Activated CD4-positive, CD25-positive, alpha-beta regulatory T cell treated with anti-CD3 and anti-CD28 coated beads, Interleukin-2, amount 50 U/mL, for 72 hours (primary cell): Measurements from ENCODE around the gene RPL41.
"Not testable (repeated sequence)": the region's sequence is repeated elsewhere in the genome, so short reads cannot be mapped to it uniquely, and the experiment has no call there.

ENCODE experiments used
- DNase-seq: peaks from one replicate; pipeline ENCODE4 v3.0.0; 2021

Gene RPL41

DNA sequence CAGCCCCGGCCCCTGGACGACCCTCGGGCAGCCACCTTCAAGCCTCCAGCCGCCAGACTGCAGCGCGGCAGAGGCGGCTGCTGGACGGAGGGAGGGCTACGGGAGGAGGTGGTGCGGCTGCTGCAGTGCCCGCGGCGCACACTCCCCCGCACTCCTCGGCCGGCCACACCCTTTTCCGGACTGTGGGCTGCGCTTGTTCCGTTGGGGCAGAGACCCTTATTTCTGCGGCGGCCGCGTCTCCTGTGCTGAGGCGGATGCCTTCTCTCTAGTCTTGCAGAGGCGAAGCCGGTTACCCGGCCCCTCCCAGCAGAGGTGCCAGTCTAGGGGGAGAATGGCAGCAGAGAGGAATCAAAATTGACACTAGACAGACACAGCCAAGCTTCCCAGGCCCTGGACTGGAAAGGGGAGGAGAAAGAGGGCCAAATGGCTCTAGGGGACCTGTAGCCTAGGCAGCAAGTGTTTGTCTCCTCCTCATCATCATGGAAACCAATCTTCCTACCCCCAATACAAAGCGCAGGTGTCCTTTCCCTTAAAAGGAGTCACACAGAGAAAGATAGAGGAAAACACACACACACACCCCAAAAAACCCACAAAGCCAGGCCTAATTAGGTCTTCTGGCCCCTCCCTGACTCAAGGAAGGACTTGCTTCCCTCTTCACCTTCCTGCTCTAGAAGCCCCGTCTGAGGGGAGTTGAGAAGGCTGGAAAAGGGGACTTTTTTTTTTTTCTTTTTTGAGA is 12.9 kb downstream of the RPL41 start:
- DNase-seq = peak; percentile 71

DNA sequence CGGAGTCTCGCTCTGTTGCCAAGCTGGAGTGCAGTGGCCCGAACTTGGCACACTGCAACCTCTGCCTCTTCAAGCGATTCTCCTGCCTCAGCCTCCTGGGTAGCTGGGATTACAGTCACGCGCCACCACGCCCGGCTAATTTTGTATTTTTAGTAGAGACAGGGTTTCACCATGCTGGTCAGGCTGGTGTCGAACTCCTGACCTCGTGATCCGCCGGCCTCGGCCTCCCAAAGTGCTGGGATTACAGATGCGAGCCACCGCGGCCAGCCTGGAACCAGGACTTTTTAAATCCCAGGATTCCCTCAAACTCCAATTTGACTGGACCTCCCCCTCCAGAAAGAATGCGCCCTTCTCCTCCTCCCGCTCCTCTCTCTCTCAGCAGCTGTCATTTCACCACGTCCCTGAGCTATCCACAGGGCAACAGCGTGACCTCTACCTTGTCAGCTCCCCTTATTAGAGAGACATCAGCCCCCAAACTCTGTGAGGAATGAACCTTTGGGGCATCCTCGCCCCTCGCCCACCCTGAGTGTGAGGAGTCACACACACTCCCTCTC is 13.6 kb downstream of the RPL41 start:
- no peak for DNase-seq

DNA sequence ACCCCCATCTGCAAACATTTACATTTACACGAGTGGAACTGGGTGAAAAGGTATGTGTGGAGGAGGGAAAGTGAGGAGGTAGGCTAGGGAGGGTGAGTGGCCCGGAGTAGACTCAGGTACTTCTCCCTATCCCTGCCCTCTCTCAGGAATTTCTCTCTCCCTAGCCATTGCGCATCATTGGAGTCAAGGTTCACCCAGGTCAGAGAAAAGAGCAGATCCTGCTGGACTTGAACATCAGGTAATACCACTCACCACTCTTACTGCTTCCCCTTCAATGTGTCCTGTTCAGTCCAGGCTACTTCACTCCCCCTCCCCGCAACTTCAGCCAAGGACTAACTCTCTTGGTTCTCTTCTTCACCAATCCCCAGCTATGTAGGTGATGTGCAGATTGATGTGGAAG is 14.4 kb downstream of the RPL41 start:
- DNase-seq = no peak

DNA sequence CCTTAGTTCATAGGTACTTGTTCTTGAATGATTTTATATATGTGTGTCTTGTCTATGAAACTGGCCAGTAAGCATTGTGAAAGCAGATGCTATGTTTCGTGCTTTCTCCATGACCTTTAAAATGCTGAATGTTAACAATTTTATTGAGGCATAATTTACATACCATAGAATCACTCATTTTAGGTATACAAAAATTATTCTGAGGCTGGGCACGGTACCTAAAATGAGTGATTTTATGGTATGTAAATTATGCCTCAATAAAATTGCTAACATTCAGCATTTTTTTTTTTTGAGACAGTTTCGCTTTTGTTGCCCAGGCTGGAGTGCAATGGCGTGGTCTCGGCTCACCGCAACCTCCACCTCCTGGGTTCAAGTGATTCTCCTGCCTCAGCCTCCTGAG is 18.5 kb downstream of the RPL41 start:
- DNase-seq = no peak

- no peak for DNase-seq
Measured at GRCh38 chr12:56137853-56138571, 21.6 kb downstream of the RPL41 start.

GRCh38 chr12:56141946-56142784 is 25.7 kb downstream of the RPL41 start:
- no peak for DNase-seq

DNA sequence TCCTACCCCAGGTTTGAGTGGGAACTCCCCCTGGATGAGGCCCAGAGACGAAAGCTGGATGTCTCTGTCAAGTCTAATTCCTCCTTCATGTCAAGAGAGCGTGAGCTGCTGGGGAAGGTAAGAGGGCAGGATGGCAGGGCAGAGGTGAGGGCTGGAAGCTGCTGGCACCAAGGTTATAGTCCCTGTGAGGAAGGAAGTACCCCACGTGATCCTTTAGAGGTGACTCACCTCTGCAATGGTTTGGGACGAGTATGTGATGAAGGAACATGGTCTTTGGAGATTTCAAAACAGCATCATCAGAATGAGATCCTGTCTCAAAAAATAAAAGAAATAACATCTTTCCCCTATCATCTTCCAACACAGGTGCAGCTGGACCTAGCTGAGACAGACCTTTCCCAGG is 26.8 kb downstream of the RPL41 start:
- no peak for DNase-seq

GRCh38 chr12:56143870-56144269 is 27.4 kb downstream of the RPL41 start:
- DNase-seq = no peak

- DNase-seq = no peak
Measured at GRCh38 chr12:56145217-56145616, 28.8 kb downstream of the RPL41 start.

DNA sequence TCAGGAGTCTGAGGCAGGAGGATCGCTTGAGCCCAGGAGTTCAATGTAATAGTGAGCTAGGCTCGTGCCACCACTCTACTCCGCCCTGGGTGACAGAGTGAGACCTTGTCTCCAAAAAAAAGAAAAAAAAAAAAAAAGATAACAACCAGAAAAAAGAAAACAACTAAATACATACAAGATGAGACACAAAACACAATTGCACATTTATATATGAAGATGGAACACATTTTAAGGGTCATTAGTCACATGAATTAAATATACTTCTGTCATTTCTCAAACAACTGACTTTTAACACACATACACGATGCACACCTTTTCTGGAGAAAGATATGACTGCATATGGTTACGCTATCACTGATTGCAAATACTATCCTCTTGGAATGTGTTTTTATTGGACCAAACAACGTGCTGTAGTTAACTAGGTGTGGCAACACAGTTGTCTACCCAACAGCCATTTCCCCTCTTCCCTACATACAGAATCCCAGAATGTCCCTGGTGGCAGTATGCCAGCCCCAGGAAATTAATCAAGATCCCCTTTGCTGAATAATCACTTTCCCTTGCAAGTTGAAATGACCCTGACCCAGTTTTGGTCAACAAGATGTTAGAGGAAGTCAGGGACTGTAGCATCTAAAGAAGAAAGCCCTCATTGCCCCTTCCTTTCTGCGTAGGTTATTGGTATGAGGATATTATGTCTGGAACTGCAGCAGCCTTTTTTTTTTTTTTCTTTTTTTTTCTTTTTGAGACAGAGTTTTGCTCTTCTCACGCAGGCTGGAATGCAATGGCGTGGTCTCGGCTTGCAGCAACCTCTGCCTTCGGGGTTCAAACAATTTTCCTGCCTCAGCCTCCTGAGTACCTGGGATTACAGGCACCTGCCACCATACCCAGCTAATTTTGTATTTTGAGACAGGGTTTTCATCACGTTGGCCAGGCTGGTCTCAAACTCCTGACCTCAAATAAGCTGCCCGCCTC is 30.3 kb downstream of the RPL41 start:
- no peak for DNase-seq

DNA sequence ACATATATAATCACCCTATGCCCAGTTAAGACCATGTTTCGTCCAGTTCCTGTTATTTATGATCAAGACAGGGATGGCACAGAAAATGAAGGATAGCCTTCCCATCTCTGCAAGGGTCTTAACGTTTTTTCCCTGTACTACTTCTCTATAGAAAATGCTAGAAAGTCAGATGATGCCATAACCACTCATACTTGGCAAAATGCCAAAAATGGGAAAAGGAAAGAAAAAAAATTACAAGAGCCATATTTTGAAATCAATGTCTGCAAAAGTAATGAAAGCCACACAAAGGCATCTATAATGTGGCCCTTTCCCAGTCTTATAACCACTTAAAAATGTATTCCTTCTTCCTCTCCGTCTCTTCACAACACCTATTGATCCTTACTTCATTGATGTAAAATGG is 34.1 kb downstream of the RPL41 start:
- DNase-seq = no peak

- peak; percentile 70 for DNase-seq
Measured at GRCh38 chr12:56151672-56152131, 35.3 kb downstream of the RPL41 start.

DNA sequence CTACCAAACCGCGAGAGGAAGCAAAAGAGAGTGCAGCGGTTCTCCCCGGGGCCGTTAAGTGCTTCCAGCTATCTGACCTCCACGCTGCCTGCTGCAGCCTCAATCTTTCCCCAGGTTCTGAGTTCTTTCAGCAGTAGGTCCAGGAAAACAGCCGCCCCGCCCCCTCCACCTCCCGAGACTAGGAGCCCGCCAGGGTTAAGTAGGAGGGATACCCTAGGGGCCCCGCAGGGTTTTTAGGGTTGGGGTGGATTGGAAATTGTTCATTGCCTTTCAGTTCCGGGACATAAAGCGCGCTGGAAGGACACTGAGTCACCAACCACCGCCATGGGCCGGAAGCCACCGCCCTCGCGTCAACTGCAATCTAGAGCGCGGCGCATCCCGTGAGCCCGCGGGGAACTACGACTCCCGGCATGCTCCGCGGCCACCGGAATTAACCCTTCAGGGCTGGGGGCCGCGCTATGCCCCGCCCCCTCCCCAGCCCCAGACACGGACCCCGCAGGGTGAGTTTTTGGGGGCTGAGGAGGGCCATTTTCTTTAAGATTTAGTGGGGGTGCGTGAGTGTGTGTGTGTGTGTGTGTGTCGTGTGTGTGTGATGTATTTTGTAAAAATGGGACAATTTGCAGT is 35.8 kb downstream of the RPL41 start, which contains the start of gene MYL6B:
Gene MYL6B, plus strand, starts transcription at position 456 of the 624 bp plus-strand sequence. CDS start 1,332 bp downstream, outside the sequence.
- peak; percentile 94 for DNase-seq

GRCh38 chr12:56152756-56153677 is 36.6 kb downstream of the RPL41 start:
- DNase-seq = no peak

DNA sequence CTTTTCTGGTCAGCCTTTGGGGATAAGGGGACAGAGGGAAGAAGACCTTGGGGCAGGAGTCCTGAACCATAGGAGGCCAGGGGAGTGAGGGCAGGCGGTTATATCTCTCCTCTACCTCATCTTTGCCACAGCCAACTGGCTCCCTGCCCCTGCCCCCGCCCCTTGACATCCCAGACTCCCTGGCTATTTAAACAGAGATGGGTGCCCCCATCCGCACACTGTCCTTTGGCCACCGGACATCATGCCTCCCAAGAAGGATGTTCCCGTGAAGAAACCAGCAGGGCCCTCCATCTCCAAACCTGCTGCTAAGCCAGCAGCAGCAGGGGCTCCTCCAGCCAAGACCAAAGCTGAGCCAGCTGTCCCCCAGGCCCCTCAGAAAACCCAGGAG is 37.2 kb downstream of the RPL41 start:
- DNase-seq = no peak

DNA sequence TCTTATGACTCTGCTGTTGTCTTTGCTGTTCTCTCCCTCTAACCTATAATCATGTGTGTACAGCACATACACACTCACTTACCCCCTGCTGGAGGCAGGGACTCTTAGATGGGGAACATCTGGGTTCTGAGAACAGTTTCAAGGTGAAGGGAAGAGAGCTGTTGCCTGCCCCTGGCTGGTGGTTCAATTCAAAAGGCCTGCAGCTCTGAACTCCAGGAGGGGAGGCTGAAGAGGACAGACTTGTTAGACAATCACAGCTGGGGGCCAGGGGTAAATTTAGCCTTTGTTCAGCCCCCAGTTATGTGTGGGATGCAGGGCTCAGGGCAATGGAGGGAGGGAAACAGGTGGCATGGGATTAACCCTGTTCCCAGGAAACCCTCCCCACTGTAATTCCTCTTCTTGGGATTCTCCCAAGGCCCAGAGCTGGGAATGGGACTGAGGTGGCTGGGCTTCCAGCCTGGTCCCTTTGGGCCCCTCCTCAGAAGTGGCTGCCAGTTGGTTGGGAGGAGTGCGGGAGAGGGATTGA is 37.9 kb downstream of the RPL41 start:
- no peak for DNase-seq

- DNase-seq = no peak
Measured at GRCh38 chr12:56154818-56155217, 38.4 kb downstream of the RPL41 start.

DNA sequence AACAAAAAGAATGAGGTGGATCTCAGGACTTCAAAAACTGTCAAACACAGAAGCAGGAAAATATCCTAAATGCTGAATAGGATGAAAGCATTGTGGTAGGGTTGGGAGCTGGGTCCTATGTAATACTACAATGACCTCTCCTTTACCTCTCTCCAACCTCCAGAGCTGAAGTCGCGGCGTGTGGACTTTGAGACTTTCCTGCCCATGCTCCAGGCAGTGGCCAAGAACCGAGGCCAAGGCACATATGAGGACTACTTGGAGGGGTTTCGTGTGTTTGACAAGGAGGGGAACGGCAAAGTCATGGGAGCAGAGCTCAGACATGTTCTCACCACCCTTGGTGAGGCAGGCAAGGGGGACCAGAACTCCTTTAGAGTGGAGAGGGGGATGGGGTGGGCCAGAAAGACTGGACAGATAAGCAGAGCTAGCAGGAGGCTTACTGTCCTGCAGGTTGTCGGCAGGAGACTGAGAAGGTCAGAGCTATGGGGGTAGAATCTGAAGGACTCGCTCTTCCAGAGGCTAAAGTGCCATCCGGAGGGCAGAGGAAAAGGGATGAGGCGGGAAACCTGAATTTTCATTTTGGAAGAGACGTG is 38.9 kb downstream of the RPL41 start:
- no peak for DNase-seq

DNA sequence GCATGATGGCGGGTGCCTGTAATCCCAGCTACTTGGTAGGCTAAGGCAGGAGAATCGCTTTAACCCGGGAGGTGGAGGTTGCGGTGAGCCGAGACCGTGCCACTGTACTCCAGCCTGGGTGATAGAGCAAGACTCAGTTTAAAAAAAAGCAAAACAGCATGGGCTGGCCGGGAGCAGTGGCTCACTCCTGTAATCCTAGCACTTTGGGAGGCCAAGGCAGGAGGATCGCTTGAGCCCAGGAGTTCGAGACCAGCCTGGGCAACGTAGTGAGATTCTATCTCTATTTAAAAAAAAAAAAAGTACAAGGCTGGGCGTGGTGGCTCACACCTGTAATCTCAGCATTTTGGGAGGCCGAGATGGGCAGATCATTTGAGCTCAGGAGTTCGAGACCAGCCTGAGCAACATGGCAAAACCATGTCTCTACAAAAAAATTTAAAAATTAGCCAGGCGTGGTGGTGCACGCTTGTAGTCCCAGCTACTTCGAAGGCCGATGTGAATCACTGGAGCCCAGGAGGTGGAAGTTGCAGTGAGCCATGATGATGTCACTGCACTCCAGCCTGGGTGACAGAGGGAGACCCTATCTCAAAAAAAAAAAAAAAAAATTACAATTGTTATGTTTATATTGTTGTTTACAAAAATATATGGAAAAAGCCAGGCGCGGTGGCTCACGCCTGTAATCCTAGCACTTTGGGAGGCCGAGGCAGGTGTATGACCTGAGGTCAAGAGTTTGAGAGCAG is 40.2 kb downstream of the RPL41 start:
- DNase-seq = not testable (repeated sequence)
